Activated naive CD4-positive, alpha-beta T cell treated with anti-CD3 and anti-CD28 coated beads, Interleukin-2, amount 10 ng/mL, durations not matched to agents 7 days and 5 days (primary cell): ENCODE measurements around the gene MAX.
"Not testable (repeated sequence)": the region's sequence is repeated elsewhere in the genome, so short reads cannot be mapped to it uniquely, and the experiment has no call there.

Experiments
- CTCF ChIA-PET: fragments of 350-600 bp; sonication (Branson Sonifier 250); formaldehyde crosslinking; loops from one replicate; lab custom pipeline; 2021; ENCODE audit warnings: antibody characterized with exemption; lab: Charles Lee
- DNase-seq: peaks from one replicate; pipeline ENCODE4 v3.0.0-alpha.2; 2020
- H3K27ac Mint-ChIP-seq: one replicate; pipeline ENCODE4 v1.8.0; 2021; ENCODE audit warnings: mild to moderate bottlenecking, moderate library complexity, mixed read lengths
- H3K27me3 Mint-ChIP-seq: one replicate; pipeline ENCODE4 v1.8.0; 2021; ENCODE audit warnings: mild to moderate bottlenecking, mixed read lengths
- H3K36me3 Mint-ChIP-seq: one replicate; pipeline ENCODE4 v1.8.0; 2021; ENCODE audit warnings: mixed read lengths
- H3K4me1 Mint-ChIP-seq: one replicate; pipeline ENCODE4 v1.8.0; 2021; ENCODE audit warnings: mixed read lengths
- H3K4me3 Mint-ChIP-seq: one replicate; pipeline ENCODE4 v1.8.0; 2021; ENCODE audit warnings: mild to moderate bottlenecking, moderate library complexity, mixed read lengths
- H3K9me3 Mint-ChIP-seq: one replicate; pipeline ENCODE4 v1.8.0; 2021; ENCODE audit warnings: mixed read lengths

MAX gene

GRCh38 chr14:65043893-65044595 is 58.3 kb downstream of the MAX start:
- H3K4me1 Mint-ChIP-seq = peaks cover 30% of the 10 kb centered on the region
- no peaks in the 10 kb centered on the region for H3K27me3 Mint-ChIP-seq
- H3K9me3 Mint-ChIP-seq = no peaks in the 10 kb centered on the region
- DNase-seq = no peak
- H3K4me3 Mint-ChIP-seq = no peak overlapping the region
- CTCF ChIA-PET = no interaction called here
- peak overlapping the region; percentile 20 for H3K27ac Mint-ChIP-seq
- H3K36me3 Mint-ChIP-seq = peaks cover 47% of the 10 kb centered on the region

DNA sequence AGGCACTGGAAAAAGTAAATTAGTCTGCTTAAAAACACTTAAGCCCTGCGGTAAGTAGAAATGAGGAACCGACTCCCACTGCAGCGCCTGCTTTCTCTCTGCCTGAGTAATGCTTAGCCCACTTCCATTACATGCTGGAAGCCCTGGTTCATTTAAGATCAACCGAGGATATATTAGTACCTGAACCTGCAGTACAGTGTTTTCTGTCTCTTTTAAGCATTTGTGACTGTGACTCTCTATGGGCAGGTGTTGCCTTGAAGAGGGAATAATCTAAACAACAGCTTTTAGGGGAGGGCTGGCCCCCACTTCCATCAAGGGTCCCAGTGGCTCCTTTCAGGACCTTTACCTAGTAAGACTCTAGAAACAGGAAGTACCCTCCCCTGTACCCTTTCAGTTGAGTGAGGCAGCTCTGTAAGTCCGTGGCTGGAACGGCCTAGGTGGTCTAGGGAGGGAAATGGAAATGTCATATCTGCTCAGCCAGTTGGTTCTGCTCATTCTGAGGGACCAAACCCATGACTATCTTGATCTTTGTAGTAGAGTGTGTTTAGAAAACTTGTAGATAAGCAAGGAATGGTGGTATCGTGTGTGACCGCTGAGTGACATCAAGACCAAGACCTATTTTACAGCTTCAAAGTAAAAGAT is 59.5 kb downstream of the MAX start:
- H3K4me1 Mint-ChIP-seq = peaks cover 23% of the 10 kb centered on the region
- CTCF ChIA-PET = no interaction called here
- H3K27me3 Mint-ChIP-seq = no peaks in the 10 kb centered on the region
- H3K4me3 Mint-ChIP-seq = no peak overlapping the region
- H3K36me3 Mint-ChIP-seq = peaks cover 49% of the 10 kb centered on the region
- H3K27ac Mint-ChIP-seq = no peak overlapping the region
- H3K9me3 Mint-ChIP-seq = no peaks in the 10 kb centered on the region
- no peak for DNase-seq

GRCh38 chr14:65042296-65042695 is 60.0 kb downstream of the MAX start:
- Mint-ChIP-seq H3K9me3 (no peaks in the 10 kb centered on the region), H3K27ac (no peak overlapping the region), H3K4me3 (no peak overlapping the region), H3K36me3 (peaks cover 44% of the 10 kb centered on the region), H3K27me3 (no peaks in the 10 kb centered on the region), H3K4me1 (peaks cover 17% of the 10 kb centered on the region)
- CTCF ChIA-PET = no interaction called here
- DNase-seq = no peak

GRCh38 chr14:65041434-65041915 is 60.8 kb downstream of the MAX start:
- Mint-ChIP-seq H3K9me3 (no peaks in the 10 kb centered on the region), H3K4me1 (peaks cover 9% of the 10 kb centered on the region), H3K27ac (no peak overlapping the region), H3K36me3 (peaks cover 41% of the 10 kb centered on the region), H3K4me3 (no peak overlapping the region), H3K27me3 (no peaks in the 10 kb centered on the region)
- no peak for DNase-seq
- CTCF ChIA-PET = no interaction called here

GRCh38 chr14:65040666-65041433 is 61.5 kb downstream of the MAX start:
- no peak for DNase-seq
- H3K36me3 Mint-ChIP-seq = peaks cover 38% of the 10 kb centered on the region

DNA sequence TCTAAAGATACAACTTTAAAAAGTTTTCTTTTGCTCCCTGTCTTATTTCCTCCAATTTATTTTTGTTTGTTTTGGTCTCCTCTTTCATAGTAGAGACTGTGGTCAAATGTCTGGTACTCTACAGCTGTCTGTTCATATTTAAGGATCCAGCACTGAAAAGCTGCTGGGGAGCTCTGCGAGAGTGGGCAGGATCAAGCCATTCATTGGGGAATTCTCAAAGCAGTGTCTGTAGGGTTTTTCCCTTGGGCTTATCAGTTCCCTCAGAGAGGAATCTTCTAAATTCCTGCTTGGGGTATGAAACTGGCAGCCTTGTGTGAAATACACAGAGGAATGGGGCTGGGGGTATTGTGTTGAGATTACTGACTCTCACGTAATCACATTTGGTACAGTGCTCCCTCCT is 63.4 kb downstream of the MAX start:
- no peaks in the 10 kb centered on the region for H3K9me3 Mint-ChIP-seq
- CTCF ChIA-PET = no interaction called here
- no peak overlapping the region for H3K27ac Mint-ChIP-seq
- H3K4me1 Mint-ChIP-seq = no peaks in the 10 kb centered on the region
- H3K27me3 Mint-ChIP-seq = no peaks in the 10 kb centered on the region
- DNase-seq = no peak
- H3K36me3 Mint-ChIP-seq = peaks cover 34% of the 10 kb centered on the region
- H3K4me3 Mint-ChIP-seq = no peak overlapping the region

More at GRCh38 chr14:65040666-65041433, 61.5 kb downstream of the MAX start:
- Mint-ChIP-seq H3K4me1 (peaks cover 8% of the 10 kb centered on the region), H3K4me3 (no peak overlapping the region), H3K27me3 (no peaks in the 10 kb centered on the region), H3K27ac (no peak overlapping the region), H3K9me3 (no peaks in the 10 kb centered on the region)
- CTCF ChIA-PET = no interaction called here

- Mint-ChIP-seq H3K4me3 (no peak overlapping the region), H3K27me3 (no peaks in the 10 kb centered on the region), H3K36me3 (peaks cover 29% of the 10 kb centered on the region), H3K27ac (no peak overlapping the region), H3K9me3 (no peaks in the 10 kb centered on the region), H3K4me1 (no peaks in the 10 kb centered on the region)
- DNase-seq = no peak
- CTCF ChIA-PET = no interaction called here
Measured at GRCh38 chr14:65035049-65035448, 67.3 kb downstream of the MAX start.

DNA sequence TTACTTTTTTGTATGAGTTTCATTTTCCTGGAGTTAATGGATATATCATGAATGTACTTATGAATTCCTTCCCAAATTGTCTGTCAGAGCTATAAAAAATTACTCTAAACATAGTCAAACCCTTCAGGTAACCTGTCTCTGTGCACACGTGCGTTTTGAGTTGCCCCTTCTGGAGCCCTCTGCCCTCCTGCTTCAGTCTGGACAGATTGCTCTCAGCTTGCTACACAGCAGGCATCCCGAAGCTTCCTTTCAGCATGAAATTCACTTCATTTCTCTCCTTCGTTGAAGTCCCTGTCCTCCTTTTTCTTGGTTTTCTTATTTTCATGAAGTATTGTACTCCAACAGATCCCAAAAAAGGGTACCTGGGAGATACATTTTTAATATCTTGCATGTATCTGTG is 68.3 kb downstream of the MAX start:
- Mint-ChIP-seq H3K4me1 (no peaks in the 10 kb centered on the region), H3K27me3 (no peaks in the 10 kb centered on the region), H3K27ac (no peak overlapping the region), H3K9me3 (no peaks in the 10 kb centered on the region), H3K4me3 (no peak overlapping the region), H3K36me3 (peaks cover 36% of the 10 kb centered on the region)
- CTCF ChIA-PET = no interaction called here
- no peak for DNase-seq

- Mint-ChIP-seq H3K27me3 (no peaks in the 10 kb centered on the region), H3K4me3 (no peak overlapping the region), H3K27ac (no peak overlapping the region), H3K4me1 (no peaks in the 10 kb centered on the region), H3K9me3 (no peaks in the 10 kb centered on the region), H3K36me3 (peaks cover 36% of the 10 kb centered on the region)
- no peak for DNase-seq
- CTCF ChIA-PET = interaction anchor here (1.1 kb wide), 1 partner anchor 12 kb away, joined by 4 read pairs; no protein-coding TSS in a partner anchor
Measured at GRCh38 chr14:65033181-65033580, 69.1 kb downstream of the MAX start.

- DNase-seq = no peak
- Mint-ChIP-seq H3K27me3 (no peaks in the 10 kb centered on the region), H3K4me1 (no peaks in the 10 kb centered on the region), H3K9me3 (no peaks in the 10 kb centered on the region), H3K4me3 (no peak overlapping the region), H3K36me3 (peaks cover 44% of the 10 kb centered on the region), H3K27ac (no peak overlapping the region)
- CTCF ChIA-PET = interaction anchor here (0.9 to 1.1 kb wide), 2 partner anchors 11 to 46 kb away, joined by 3 to 4 read pairs; partner anchors contain the start of gene FNTB
Measured at GRCh38 chr14:65032319-65032718, 70.0 kb downstream of the MAX start.

DNA sequence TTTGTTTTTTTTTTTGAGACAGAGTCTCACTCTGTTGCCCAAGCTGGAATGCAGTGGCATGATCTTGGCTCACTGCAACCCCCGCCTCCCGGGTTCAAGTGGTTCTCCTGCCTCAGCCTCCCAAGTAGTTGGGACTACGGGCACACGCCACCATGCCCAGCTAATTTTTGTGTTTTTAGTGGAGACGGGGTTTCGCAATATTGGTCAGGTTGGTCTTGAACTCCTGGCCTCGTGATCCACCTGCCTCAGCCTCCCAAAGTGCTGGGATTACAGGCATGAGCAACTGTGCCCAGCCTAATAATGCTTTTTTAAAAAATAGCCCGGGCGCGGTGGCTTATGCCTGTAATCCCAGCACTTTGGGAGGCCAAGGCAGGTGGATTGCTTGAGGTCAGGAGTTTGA is 71.0 kb downstream of the MAX start:
- DNase-seq, CTCF ChIA-PET, H3K27ac Mint-ChIP-seq, H3K4me3 Mint-ChIP-seq, H3K4me1 Mint-ChIP-seq, H3K9me3 Mint-ChIP-seq, H3K27me3 Mint-ChIP-seq: not testable (repeated sequence)
- peaks cover 48% of the 10 kb centered on the region for H3K36me3 Mint-ChIP-seq

DNA sequence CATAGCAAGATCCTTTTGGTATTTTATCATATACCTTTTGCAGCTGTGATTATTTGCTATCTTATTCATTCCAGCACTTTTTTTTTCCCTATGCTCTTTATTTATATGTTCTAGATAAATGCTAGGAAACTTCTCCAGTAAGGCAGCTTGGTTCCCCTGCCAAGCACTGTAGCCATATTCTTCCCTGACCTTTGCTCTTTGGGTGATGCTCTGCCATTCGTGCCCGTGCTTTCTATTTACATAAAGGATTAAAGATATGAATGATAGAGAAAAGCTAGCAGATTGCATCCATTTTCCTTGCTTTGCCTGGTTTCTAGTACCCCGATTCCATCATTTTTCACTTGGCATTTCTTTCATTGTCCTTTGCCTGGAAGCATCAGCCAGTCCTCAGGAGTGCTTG is 73.4 kb downstream of the MAX start:
- Mint-ChIP-seq H3K27ac (no peak overlapping the region), H3K27me3 (no peaks in the 10 kb centered on the region), H3K4me1 (no peaks in the 10 kb centered on the region), H3K9me3 (no peaks in the 10 kb centered on the region), H3K36me3 (peaks cover 40% of the 10 kb centered on the region), H3K4me3 (no peak overlapping the region)
- DNase-seq = no peak
- CTCF ChIA-PET = interaction anchor here (0.7 to 1.0 kb wide), 2 partner anchors 10 to 42 kb away, joined by 3 read pairs; partner anchors contain the start of gene FNTB

DNA sequence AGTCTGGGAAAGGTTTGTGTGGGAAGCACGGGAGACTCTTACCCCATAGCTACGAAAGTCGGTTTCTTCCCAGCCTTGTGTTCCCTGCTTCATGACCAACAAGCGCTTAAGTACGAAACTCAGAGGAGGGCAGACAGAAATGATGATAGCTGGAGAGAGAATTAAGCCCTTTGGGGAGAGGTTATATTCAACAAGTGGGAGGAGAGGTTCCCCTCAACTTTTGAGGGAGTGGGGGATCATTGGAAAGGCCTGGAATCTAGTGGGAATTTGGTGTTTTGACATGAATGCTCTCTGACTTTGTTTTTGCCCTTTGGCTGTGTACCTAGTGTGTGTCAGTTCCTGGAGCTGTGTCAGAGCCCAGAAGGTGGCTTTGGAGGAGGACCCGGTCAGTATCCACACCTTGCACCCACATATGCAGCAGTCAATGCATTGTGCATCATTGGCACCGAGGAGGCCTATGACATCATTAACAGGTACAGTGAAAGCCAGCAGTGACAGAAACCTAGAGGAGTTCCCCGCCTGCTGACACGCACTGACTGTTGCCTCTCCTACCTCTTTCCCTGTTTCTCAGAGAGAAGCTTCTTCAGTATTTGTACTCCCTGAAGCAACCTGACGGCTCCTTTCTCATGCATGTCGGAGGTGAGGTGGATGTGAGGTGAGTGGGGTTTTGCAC is 75.1 kb downstream of the MAX start:
- Mint-ChIP-seq H3K27ac (no peak overlapping the region), H3K27me3 (no peaks in the 10 kb centered on the region), H3K9me3 (no peaks in the 10 kb centered on the region), H3K4me3 (no peak overlapping the region), H3K4me1 (no peaks in the 10 kb centered on the region), H3K36me3 (peaks cover 34% of the 10 kb centered on the region)
- DNase-seq = no peak
- CTCF ChIA-PET = no interaction called here

DNA sequence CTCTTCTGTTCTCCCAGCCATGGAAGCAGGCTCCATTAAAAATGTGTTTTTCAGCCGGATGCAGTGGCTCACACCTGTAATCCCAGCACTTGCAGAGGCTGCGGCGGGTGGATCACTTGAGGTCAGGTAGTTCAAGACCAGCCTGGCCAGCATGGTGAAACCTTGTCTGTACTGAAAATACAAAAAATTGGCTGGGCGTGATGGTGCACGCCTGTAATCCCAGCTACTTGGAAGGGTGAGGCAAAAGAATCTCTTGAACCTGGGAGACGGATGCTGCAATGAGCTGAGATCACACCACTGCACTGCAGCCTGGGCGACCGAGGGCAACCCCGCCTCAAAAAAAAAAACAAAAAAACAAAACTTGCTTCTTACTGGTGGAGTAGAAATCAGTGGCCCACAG is 75.8 kb downstream of the MAX start:
- Mint-ChIP-seq H3K36me3 (peaks cover 33% of the 10 kb centered on the region), H3K27me3 (no peaks in the 10 kb centered on the region), H3K27ac (no peak overlapping the region), H3K4me1 (no peaks in the 10 kb centered on the region), H3K9me3 (no peaks in the 10 kb centered on the region), H3K4me3 (no peak overlapping the region)
- DNase-seq = no peak
- CTCF ChIA-PET = no interaction called here
